ENCODE results near the gene PDGFD.

The PDGFD gene

DNA sequence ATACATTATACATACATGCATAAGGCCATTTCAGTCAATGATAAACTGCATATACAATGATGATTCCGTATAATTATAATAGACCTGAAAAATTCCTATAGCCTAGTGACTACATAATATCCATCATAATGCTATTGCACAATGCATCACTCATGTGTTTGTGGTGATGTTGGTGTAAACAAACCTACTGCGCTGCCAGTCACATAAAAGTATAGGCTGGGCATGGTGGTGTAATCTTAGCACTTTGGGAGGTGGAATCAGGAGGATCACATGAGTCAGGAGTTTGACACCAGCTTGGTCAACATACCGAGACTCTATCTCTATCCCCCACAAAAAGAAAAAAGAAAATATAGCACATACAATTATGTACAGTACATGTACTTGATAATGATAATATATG is 291.2 kb downstream of the PDGFD start:
- DNase-seq = no peak

DNA sequence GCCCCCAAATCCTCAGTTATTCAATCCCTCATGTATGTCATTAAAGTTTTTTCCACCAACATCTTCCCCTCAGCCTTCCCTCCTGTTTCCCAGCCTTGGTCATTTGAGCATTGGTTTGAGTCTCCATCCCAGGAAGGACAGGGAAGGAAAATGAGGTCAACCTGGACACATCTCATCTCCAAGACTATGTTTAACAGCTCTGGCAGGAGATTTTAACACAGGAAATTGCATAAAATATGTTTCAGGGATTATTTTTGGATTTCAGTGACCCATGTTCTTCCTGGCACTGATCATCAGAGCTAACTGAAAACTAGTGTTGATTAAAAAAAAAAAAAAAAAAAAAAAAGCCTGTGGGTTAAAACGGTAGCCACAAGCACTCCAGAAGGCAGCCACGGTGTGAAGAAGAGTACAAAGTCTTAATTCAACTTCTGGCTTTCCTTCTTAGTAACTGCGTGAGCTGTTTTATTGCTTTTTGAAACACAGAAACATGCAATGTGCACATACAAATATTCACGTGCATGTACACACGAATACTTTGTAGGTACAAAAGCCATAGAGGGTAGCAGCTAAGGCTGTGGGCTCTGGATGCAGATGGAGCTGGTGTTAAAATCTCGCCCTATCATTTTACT is 291.9 kb downstream of the PDGFD start:
- no peak for DNase-seq

DNA sequence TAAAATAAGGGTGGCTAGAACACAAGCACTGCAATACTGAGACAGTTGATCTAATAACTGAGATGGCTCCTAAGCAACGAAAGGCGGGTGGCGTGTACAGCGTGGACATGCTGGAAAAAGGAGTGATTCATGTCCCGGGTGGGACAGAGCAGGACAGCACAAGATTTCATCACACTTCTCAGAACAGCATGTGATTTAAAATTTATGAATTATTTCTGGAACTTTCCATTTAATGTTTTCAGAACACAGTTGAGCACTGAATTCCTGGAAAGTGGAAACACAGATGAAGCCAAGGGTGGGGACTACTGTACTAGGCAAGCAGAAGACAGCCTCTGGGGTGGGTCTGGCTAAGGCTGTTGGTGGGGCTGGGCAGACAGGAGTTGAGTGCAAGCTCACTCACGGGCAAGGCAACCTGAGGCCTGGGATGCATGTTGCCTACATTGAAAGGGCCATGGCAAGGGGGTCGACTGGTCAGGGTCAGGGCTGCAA is 293.1 kb downstream of the PDGFD start:
- no peak for DNase-seq

DNA sequence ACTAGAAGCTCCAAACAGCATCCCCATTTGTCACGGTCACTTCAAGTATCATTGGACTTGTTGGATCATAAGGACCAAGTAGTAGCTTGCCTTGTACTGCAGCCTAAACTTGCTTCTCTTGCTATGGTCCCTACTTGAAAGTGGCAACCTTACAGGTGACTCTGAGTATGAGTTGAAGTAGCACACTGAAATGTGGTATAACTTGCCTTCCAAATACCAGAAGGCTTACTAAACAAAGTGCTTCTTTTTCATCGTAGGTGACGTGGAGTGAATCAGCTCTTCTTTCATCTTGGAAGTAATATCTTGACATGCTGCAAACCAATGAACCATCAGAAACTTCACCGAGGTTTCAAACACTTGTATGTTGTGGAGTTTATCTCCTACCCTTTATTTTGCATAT is 296.5 kb downstream of the PDGFD start:
- no peak for DNase-seq

DNA sequence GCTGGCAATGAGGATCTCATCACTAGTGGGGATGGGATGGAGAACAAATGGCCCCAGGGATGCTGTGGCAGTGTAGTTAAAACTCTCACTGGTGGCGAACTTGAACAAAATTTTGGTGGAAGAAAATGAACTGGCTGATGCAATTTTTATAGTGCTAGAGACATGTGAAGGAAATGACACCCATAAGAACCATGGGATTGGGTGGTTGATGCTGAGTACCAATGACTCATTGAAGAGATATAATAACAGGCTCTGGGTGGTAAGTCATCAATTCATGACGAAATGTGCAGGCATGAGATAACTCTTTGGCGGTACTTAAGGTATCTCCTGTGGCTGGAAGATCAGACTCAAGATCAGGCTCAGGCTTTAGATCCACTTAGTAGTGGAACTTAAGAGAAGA is 300.4 kb downstream of the PDGFD start:
- no peak for DNase-seq

DNA sequence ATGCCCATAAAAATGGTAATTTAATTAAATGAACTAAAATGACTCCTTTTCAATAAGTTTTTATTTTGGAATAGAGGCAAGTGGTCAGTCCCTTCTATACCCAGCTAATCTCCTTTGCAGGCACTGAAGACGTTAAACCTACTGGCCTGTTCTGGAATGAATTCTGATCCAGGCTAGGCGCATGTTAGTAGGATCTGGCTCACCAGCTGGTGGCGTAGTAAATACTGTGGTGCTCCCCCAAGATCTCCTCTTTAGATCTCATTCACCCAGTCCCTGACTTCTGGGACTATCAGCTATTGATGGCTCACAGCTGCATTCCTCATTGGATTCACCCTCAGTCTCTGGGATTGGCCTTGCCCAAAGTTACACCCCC is 301.2 kb downstream of the PDGFD start:
- no peak for DNase-seq

DNA sequence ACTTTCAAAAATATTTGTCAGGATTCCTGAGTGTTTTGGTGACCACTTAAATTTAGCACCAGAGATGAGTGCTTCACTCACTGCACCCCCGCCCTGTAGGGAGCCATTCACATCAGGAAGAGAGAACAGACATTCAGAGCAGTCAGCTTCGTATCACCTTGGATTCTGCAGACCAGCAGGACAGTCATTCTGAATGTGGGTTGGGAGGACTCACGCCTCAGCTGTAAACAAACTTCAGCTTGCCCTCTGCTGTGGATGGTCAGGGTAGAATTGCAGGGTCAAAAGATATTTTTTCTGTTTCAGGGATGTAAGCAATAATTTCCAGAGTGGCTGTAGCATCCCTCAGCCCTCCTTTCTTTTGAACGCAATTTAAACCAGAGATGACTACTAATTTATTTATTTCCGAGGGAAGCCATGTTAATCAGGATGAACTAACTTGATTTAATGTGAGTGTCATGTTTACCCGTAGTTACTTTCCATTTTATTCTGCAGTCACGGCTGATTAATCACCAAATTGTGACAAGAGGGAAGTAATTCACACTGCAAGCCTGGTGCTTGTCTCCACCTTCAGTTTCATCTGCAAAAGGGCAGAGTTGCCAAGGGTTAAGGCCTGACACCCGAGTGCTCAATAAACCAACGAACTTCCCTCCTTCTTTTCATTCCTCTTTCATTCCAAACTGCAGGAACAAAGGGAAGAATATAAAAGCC is 301.7 kb downstream of the PDGFD start:
- DNase-seq = no peak

Measured in stimulated activated naive CD4-positive, alpha-beta T cell treated with Interleukin-2 at 50 U/mL for 16 hours (primary cell).